Breast epithelium (tissue), 4 donors: ENCODE measurements around the gene BAZ2B. TPM values are rescaled to one million over a fixed set of nuclear protein-coding genes. Genes with fewer than 3 reads are reported as not detected.
"Not testable (repeated sequence)": the region's sequence is repeated elsewhere in the genome, so short reads cannot be mapped to it uniquely, and the experiment has no call there.

Source experiments
- DNase-seq, 2 donors: peaks; one replicate each; pipeline ENCODE4 v3.0.0-alpha.2; 2019; ENCODE audit warnings: low spot score in 2 of 2
- H3K27ac ChIP-seq, 2 donors: fragments of 200-600 bp; sonication (generic) in 1 of 2; one replicate each; pipeline ENCODE4 v1.5.1; 2016 to 2019; ENCODE audit warnings: mild to moderate bottlenecking in 1 of 2
- H3K27me3 ChIP-seq, 2 donors: fragments of 200-600 bp; sonication (generic) in 1 of 2; one replicate each; pipeline versions ENCODE4 v1.5.1 to v1.6.0; 2017 to 2019; ENCODE audit warnings: control low read depth in 1 of 2, mild to moderate bottlenecking in 1 of 2
- H3K36me3 ChIP-seq: fragments of 200-600 bp; one replicate; pipeline ENCODE4 v1.5.1; 2019
- H3K4me1 ChIP-seq, 2 donors: fragments of 200-600 bp; sonication (generic); one replicate each; pipeline ENCODE4 v1.5.1; 2016 to 2019; ENCODE audit warnings: control low read depth in 1 of 2
- H3K4me3 ChIP-seq, 3 donors: fragments of 200-600 bp; sonication (generic); 1 replicate in 2 of 3; 2 replicates in 1 of 3; pipeline ENCODE4 v1.5.1; 2016 to 2019; ENCODE audit warnings: mild to moderate bottlenecking in 3 of 3, moderate library complexity in 2 of 3
- H3K9me3 ChIP-seq, 2 donors: fragments of 200-600 bp; sonication (generic) in 1 of 2; one replicate each; pipeline ENCODE4 v1.5.1; 2016 to 2019; ENCODE audit warnings: control low read depth in 1 of 2
- CTCF ChIP-seq, 3 donors: fragments of 450-650 bp; IDR thresholded peaks; one replicate each; pipeline ENCODE4 v1.5.1; 2016 to 2017; ENCODE audit warnings: antibody characterized with exemption in 3 of 3, mild to moderate bottlenecking in 3 of 3, moderate library complexity in 3 of 3
- POLR2A ChIP-seq: fragments of 450-650 bp; IDR thresholded peaks from one replicate; pipeline ENCODE4 v1.6.1; 2016; ENCODE audit warnings: antibody characterized with exemption, mild to moderate bottlenecking, moderate library complexity
- POLR2AphosphoS5 ChIP-seq, 3 donors: sonication (generic); formaldehyde crosslinking; IDR thresholded peaks; one replicate each; pipeline ENCODE4 v1.6.1; 2017; ENCODE audit warnings: antibody characterized with exemption in 3 of 3
- intact Hi-C: fragments of 100-400 bp; cut with DNase I; formaldehyde crosslinking; loops from one replicate; pipeline ENCODE4 v1.15.1; 2023; ENCODE audit warnings: low total_unique reads
- total RNA-seq, 3 donors: library from RNA; depleted of rRNA; stranded (reverse); fragments of >200 nt; gene quantifications; one replicate each; pipeline ENCODE4 v1.1.0, GENCODE V29; 2016

BAZ2B gene
- total RNA-seq, 3 donors from 2014 or later: 86.1 to 250 (median 143) TPM

GRCh38 chr2:159366538-159366937 is 249.8 kb downstream of the BAZ2B start:
- Histone ChIP-seq H3K4me1 (no peaks in the 10 kb centered on the region), H3K4me3 (no peak overlapping the region), H3K27me3 (no peaks in the 10 kb centered on the region), H3K27ac (no peak overlapping the region), H3K36me3 (peaks cover 13% of the 10 kb centered on the region), H3K9me3 (no peaks in the 10 kb centered on the region)
- intact Hi-C loops: no loop called here
- DNase-seq: no peak
- TF ChIP-seq POLR2A: no peak
- no peak for TF ChIP-seq POLR2AphosphoS5 (IDR thresholded peaks at IDR 0.05)
- no peak for TF ChIP-seq CTCF (IDR thresholded peaks at IDR 0.05)

- no peaks in the 10 kb centered on the region for H3K4me1 ChIP-seq
- H3K36me3 ChIP-seq: peaks cover 13% of the 10 kb centered on the region
- TF ChIP-seq CTCF (IDR thresholded peaks at IDR 0.05) (no peak), POLR2A (no peak), POLR2AphosphoS5 (IDR thresholded peaks at IDR 0.05) (no peak)
Measured at GRCh38 chr2:159362816-159363251, 253.5 kb downstream of the BAZ2B start.

GRCh38 chr2:159362094-159362493 is 254.3 kb downstream of the BAZ2B start:
- H3K4me3 ChIP-seq: no peak overlapping the region
- DNase-seq: no peak
- H3K9me3 ChIP-seq: no peaks in the 10 kb centered on the region
- H3K4me1 ChIP-seq: no peaks in the 10 kb centered on the region
- TF ChIP-seq POLR2A: no peak
- TF ChIP-seq POLR2AphosphoS5 (IDR thresholded peaks at IDR 0.05): no peak
- no peak for TF ChIP-seq CTCF (IDR thresholded peaks at IDR 0.05)
- peaks cover 13% of the 10 kb centered on the region for H3K36me3 ChIP-seq
- no peaks in the 10 kb centered on the region for H3K27me3 ChIP-seq
- no peak overlapping the region for H3K27ac ChIP-seq
- intact Hi-C loops: no loop called here

More at GRCh38 chr2:159362816-159363251, 253.5 kb downstream of the BAZ2B start:
- no peaks in the 10 kb centered on the region for H3K27me3 ChIP-seq
- no peak overlapping the region for H3K4me3 ChIP-seq
- H3K27ac ChIP-seq: no peak overlapping the region
- intact Hi-C loops: no loop called here
- no peak for DNase-seq
- no peaks in the 10 kb centered on the region for H3K9me3 ChIP-seq

GRCh38 chr2:159361603-159362002 is 254.7 kb downstream of the BAZ2B start:
- intact Hi-C loops, H3K27ac ChIP-seq, H3K4me3 ChIP-seq, H3K4me1 ChIP-seq, DNase-seq, H3K27me3 ChIP-seq, H3K9me3 ChIP-seq: not testable (repeated sequence)
- H3K36me3 ChIP-seq: peaks cover 13% of the 10 kb centered on the region

GRCh38 chr2:159356053-159356554 is 260.2 kb downstream of the BAZ2B start:
- H3K4me3 ChIP-seq: no peak overlapping the region
- intact Hi-C loops: no loop called here
- no peak overlapping the region for H3K27ac ChIP-seq
- H3K4me1 ChIP-seq: no peaks in the 10 kb centered on the region
- TF ChIP-seq CTCF (IDR thresholded peaks at IDR 0.05) (no peak), POLR2A (no peak), POLR2AphosphoS5 (IDR thresholded peaks at IDR 0.05) (no peak)
- no peaks in the 10 kb centered on the region for H3K36me3 ChIP-seq
- H3K27me3 ChIP-seq: no peaks in the 10 kb centered on the region
- no peak for DNase-seq
- H3K9me3 ChIP-seq: no peaks in the 10 kb centered on the region

GRCh38 chr2:159351977-159352376 is 264.4 kb downstream of the BAZ2B start:
- no peak for DNase-seq
- no peak overlapping the region for H3K4me3 ChIP-seq
- no peaks in the 10 kb centered on the region for H3K9me3 ChIP-seq
- no peak for TF ChIP-seq POLR2A
- no peak for TF ChIP-seq CTCF (IDR thresholded peaks at IDR 0.05)
- no peak overlapping the region for H3K27ac ChIP-seq
- no peaks in the 10 kb centered on the region for H3K4me1 ChIP-seq
- no peaks in the 10 kb centered on the region for H3K36me3 ChIP-seq
- H3K27me3 ChIP-seq: no peaks in the 10 kb centered on the region
- intact Hi-C loops: no loop called here
